ENCODE results near the gene TMTC1. TPM values are rescaled to one million over a fixed set of nuclear protein-coding genes. Genes with fewer than 3 reads are reported as not detected.

The TMTC1 gene
- total and polyA plus RNA-seq, 9 of the 15 experiments (the other 6 are each of a cell fraction or from before 2014, with no cell fraction given): under 0.01 to 0.18 (median 0.06) TPM; not detected in 2

DNA sequence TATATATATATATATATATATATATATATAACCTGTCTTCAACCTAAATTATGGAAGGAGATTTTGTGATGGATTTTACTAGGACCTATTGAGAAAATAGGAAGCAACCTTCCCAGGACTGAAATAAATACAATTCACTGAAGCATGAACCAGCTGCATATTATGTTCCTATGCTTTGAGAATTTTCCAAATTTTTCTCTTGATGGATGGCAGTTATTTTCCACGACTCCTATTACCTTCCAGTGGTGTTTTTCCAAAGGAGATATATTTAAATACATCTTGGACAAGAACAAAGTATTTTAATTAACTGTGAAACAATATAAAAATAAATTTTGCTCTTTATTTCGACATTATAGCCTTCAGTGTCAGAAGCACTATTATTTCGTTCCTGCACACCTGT lies 87.9 kb downstream of the TMTC1 start (continued):
- TF ChIP-seq, protein P1, sequence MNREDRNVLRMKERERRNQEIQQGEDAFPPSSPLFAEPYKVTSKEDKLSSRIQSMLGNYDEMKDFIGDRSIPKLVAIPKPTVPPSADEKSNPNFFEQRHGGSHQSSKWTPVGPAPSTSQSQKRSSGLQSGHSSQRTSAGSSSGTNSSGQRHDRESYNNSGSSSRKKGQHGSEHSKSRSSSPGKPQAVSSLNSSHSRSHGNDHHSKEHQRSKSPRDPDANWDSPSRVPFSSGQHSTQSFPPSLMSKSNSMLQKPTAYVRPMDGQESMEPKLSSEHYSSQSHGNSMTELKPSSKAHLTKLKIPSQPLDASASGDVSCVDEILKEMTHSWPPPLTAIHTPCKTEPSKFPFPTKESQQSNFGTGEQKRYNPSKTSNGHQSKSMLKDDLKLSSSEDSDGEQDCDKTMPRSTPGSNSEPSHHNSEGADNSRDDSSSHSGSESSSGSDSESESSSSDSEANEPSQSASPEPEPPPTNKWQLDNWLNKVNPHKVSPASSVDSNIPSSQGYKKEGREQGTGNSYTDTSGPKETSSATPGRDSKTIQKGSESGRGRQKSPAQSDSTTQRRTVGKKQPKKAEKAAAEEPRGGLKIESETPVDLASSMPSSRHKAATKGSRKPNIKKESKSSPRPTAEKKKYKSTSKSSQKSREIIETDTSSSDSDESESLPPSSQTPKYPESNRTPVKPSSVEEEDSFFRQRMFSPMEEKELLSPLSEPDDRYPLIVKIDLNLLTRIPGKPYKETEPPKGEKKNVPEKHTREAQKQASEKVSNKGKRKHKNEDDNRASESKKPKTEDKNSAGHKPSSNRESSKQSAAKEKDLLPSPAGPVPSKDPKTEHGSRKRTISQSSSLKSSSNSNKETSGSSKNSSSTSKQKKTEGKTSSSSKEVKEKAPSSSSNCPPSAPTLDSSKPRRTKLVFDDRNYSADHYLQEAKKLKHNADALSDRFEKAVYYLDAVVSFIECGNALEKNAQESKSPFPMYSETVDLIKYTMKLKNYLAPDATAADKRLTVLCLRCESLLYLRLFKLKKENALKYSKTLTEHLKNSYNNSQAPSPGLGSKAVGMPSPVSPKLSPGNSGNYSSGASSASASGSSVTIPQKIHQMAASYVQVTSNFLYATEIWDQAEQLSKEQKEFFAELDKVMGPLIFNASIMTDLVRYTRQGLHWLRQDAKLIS (CRISPR knock-in tag; IDR thresholded peaks at IDR 0.05): no peak
- TF ChIP-seq BCL6 (CRISPR knock-in tag; IDR thresholded peaks at IDR 0.05) (no peak), SAFB (IDR thresholded peaks at IDR 0.05; ENCODE audit: borderline replicate concordance, low read depth, low read length) (no peak), GABPA (tag; conservative IDR thresholded peaks at IDR 0.05; ENCODE audit: low read depth) (no peak), RAD51 (IDR thresholded peaks at IDR 0.05; ENCODE audit: borderline replicate concordance, low read depth) (no peak), COPS2 (conservative IDR thresholded peaks at IDR 0.05) (no peak), ELF1 (tag; IDR thresholded peaks at IDR 0.05) (no peak), SETDB1 (IDR thresholded peaks at IDR 0.05; ENCODE audit: low read length) (no peak), ZNF232 (CRISPR knock-in tag; IDR thresholded peaks at IDR 0.05) (no peak), NR1H2 (CRISPR knock-in tag; IDR thresholded peaks at IDR 0.05) (no peak)
- TF ChIP-seq, protein P2, sequence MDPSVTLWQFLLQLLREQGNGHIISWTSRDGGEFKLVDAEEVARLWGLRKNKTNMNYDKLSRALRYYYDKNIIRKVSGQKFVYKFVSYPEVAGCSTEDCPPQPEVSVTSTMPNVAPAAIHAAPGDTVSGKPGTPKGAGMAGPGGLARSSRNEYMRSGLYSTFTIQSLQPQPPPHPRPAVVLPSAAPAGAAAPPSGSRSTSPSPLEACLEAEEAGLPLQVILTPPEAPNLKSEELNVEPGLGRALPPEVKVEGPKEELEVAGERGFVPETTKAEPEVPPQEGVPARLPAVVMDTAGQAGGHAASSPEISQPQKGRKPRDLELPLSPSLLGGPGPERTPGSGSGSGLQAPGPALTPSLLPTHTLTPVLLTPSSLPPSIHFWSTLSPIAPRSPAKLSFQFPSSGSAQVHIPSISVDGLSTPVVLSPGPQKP (CRISPR knock-in tag; IDR thresholded peaks at IDR 0.05): no peak
- TF ChIP-seq, protein P3, sequence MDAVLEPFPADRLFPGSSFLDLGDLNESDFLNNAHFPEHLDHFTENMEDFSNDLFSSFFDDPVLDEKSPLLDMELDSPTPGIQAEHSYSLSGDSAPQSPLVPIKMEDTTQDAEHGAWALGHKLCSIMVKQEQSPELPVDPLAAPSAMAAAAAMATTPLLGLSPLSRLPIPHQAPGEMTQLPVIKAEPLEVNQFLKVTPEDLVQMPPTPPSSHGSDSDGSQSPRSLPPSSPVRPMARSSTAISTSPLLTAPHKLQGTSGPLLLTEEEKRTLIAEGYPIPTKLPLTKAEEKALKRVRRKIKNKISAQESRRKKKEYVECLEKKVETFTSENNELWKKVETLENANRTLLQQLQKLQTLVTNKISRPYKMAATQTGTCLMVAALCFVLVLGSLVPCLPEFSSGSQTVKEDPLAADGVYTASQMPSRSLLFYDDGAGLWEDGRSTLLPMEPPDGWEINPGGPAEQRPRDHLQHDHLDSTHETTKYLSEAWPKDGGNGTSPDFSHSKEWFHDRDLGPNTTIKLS (IDR thresholded peaks at IDR 0.05; ENCODE audit: borderline replicate concordance, low read depth): no peak
- TF ChIP-seq, protein P4, sequence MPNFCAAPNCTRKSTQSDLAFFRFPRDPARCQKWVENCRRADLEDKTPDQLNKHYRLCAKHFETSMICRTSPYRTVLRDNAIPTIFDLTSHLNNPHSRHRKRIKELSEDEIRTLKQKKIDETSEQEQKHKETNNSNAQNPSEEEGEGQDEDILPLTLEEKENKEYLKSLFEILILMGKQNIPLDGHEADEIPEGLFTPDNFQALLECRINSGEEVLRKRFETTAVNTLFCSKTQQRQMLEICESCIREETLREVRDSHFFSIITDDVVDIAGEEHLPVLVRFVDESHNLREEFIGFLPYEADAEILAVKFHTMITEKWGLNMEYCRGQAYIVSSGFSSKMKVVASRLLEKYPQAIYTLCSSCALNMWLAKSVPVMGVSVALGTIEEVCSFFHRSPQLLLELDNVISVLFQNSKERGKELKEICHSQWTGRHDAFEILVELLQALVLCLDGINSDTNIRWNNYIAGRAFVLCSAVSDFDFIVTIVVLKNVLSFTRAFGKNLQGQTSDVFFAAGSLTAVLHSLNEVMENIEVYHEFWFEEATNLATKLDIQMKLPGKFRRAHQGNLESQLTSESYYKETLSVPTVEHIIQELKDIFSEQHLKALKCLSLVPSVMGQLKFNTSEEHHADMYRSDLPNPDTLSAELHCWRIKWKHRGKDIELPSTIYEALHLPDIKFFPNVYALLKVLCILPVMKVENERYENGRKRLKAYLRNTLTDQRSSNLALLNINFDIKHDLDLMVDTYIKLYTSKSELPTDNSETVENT (CRISPR knock-in tag; IDR thresholded peaks at IDR 0.05): no peak

All from K562 (cell line).